Thoracic aorta (tissue), 2 donors: ENCODE measurements around the gene RAP1A. TPM values are rescaled to one million over a fixed set of nuclear protein-coding genes. Genes with fewer than 3 reads are reported as not detected.
A peak's percentile ranks its signal among the peaks of the same experiment; 100 is the strongest.
"Not testable (repeated sequence)": the region's sequence is repeated elsewhere in the genome, so short reads cannot be mapped to it uniquely, and the experiment has no call there.

Source experiments
- ATAC-seq: fragments of 150-250 bp; one replicate; pipeline ENCODE4 v1.8.0; 2017; ENCODE audit warnings: low read depth; ENCODE audit not compliant: insufficient number of reproducible peaks, low FRiP score
- DNase-seq: peaks from one replicate; pipeline ENCODE4 v3.0.0-alpha.2; 2020; ENCODE audit warnings: low spot score
- H3K27ac ChIP-seq, 2 donors: fragments of 200-600 bp; sonication (generic); 1 replicate in 1 of 2; 2 replicates in 1 of 2; pipeline ENCODE4 v1.5.1; 2016; ENCODE audit warnings: mild to moderate bottlenecking in 2 of 2, moderate library complexity in 2 of 2
- H3K27me3 ChIP-seq: fragments of 200-600 bp; sonication (generic); replicated peaks from 2 replicates; pipeline ENCODE4 v1.6.0; 2016; ENCODE audit warnings: mild to moderate bottlenecking; ENCODE audit not compliant: insufficient read depth
- H3K36me3 ChIP-seq: fragments of 200-600 bp; sonication (generic); one replicate; pipeline ENCODE4 v1.5.1; 2016
- H3K4me1 ChIP-seq, 2 donors: fragments of 200-600 bp; sonication (generic); 1 replicate in 1 of 2; 2 replicates in 1 of 2; pipeline versions ENCODE4 v1.5.1 to v1.6.0; 2016; ENCODE audit warnings: low read depth in 2 of 2, mild to moderate bottlenecking in 1 of 2; ENCODE audit not compliant: control insufficient read depth in 1 of 2
- H3K4me3 ChIP-seq: fragments of 200-600 bp; sonication (generic); 2 replicates; pipeline ENCODE4 v1.5.1; 2016; ENCODE audit warnings: mild to moderate bottlenecking
- H3K9me3 ChIP-seq: fragments of 200-600 bp; sonication (generic); 2 replicates; pipeline ENCODE4 v1.5.1; 2016
- CTCF ChIP-seq: fragments of 200-600 bp; sonication (generic); IDR thresholded peaks from one replicate; pipeline ENCODE4 v1.5.1; 2019; ENCODE audit warnings: antibody characterized with exemption
- total RNA-seq, 2 donors: library from RNA; depleted of rRNA; stranded (reverse); fragments of >200 nt; gene quantifications; one replicate each; pipeline versions ENCODE4 v1.1.0 to v1.2.3, GENCODE V29; 2016

The RAP1A gene
- total RNA-seq, 2 donors from 2014 or later = 67.4 to 75.0 TPM

GRCh38 chr1:111738133-111738435 lies 118.5 kb downstream of the RAP1A start:
- TF ChIP-seq CTCF = no peak
- Histone ChIP-seq H3K4me3 (peak overlapping the region; percentile 78), H3K36me3 (no peaks in the 10 kb centered on the region), H3K4me1 (peaks cover 13 to 38% of the 10 kb centered on the region in 2 donors), H3K9me3 (no peaks in the 10 kb centered on the region), H3K27me3 (no peaks in the 10 kb centered on the region), H3K27ac (peak overlapping the region; percentile 95)
- DNase-seq (no peak), ATAC-seq (no peak)

- Histone ChIP-seq H3K27me3 (no peaks in the 10 kb centered on the region), H3K9me3 (no peaks in the 10 kb centered on the region), H3K4me1 (peaks cover 13 to 32% of the 10 kb centered on the region in 2 donors), H3K36me3 (no peaks in the 10 kb centered on the region), H3K4me3 (peak overlapping the region; percentile 78), H3K27ac (peak overlapping the region; percentile 95)
- ATAC-seq = peak; percentile 46
- TF ChIP-seq CTCF = no peak
- DNase-seq = no peak
Observed at GRCh38 chr1:111738436-111739193, 119.0 kb downstream of the RAP1A start.

GRCh38 chr1:111739194-111739924 lies 119.8 kb downstream of the RAP1A start, which contains the start of gene INKA2:
INKA2 (minus strand) TSS chr1:111739395; CDS start chr1:111739242, 153 bp downstream.
- peak within 1 kb of the TSS; percentile 95 for H3K27ac ChIP-seq
- peaks cover 11 to 25% of the 10 kb centered on the region in 2 donors for H3K4me1 ChIP-seq
- H3K36me3 ChIP-seq = no peaks in the 10 kb centered on the region
- peak within 1 kb of the TSS; percentile 78 for H3K4me3 ChIP-seq
- no peaks in the 10 kb centered on the region for H3K9me3 ChIP-seq
- TF ChIP-seq CTCF = no peak
- DNase-seq (no peak), ATAC-seq (peak; percentile 69)
- H3K27me3 ChIP-seq = no peaks in the 10 kb centered on the region

GRCh38 chr1:111739925-111740765 lies 120.6 kb downstream of the RAP1A start:
- ATAC-seq = peak; percentile 30
- no peak for DNase-seq
- H3K27ac ChIP-seq = peak overlapping the region; percentile 95
- H3K9me3 ChIP-seq = no peaks in the 10 kb centered on the region
- H3K4me1 ChIP-seq = peaks cover 6 to 21% of the 10 kb centered on the region in 2 donors
- no peaks in the 10 kb centered on the region for H3K27me3 ChIP-seq
- H3K4me3 ChIP-seq = peak overlapping the region; percentile 78
- TF ChIP-seq CTCF = no peak
- no peaks in the 10 kb centered on the region for H3K36me3 ChIP-seq

GRCh38 chr1:111742292-111742691 lies 122.7 kb downstream of the RAP1A start:
- not testable (repeated sequence) for H3K27ac ChIP-seq, H3K4me3 ChIP-seq, H3K27me3 ChIP-seq, DNase-seq, H3K36me3 ChIP-seq, ATAC-seq, H3K9me3 ChIP-seq
- H3K4me1 ChIP-seq = peaks cover 6 to 11% of the 10 kb centered on the region in 2 donors
